ENCODE measurements around the gene FOXP2.

The FOXP2 gene

DNA sequence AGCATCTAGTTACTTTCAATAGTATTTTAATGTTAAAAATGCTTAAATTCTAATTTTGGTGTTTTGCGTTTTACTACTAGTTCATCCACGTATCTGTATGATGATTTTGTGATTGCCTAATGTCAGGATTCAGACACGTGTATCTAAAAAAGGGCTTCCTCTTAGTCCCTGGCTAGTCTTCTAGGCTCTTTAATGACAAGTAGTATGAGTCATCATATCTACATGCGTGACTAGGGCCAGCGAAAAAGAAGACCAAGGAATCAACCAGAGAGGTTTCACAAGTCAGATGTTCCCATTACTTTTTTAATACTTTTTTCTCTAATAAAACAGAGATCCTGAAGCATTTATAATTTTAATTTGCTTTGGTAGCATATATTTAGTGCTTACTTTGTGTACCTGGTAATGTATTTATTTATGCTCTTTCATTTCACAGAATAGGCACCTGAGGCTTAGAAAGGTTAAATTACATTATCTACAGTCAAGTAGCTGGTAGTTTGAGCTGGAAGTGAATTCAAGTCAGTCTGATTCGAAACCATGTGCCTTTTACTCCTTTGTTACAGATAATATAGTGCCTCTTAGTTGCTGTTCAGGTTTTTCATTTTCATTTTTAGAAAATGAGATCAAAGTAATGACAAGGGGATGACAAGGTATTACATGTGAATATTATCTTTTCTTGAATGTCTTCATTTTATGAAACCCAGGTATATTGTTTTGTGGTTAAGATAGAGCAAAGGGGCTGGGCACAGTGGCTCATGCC, 140.3 kb downstream of the FOXP2 start:
- TF ChIP-seq ARNTL (CRISPR knock-in tag; IDR thresholded peaks at IDR 0.05; ENCODE audit: borderline replicate concordance, low read depth) (no peak), ISL1 (CRISPR knock-in tag; IDR thresholded peaks at IDR 0.05) (no peak), ZFP30 (CRISPR knock-in tag; IDR thresholded peaks at IDR 0.05) (no peak), GLIS3 (CRISPR knock-in tag; IDR thresholded peaks at IDR 0.05) (no peak), ZC3H10 (CRISPR knock-in tag; IDR thresholded peaks at IDR 0.05) (no peak), ZNF565 (CRISPR knock-in tag; conservative IDR thresholded peaks at IDR 0.05; ENCODE audit: low read depth) (no peak), RARB (CRISPR knock-in tag; IDR thresholded peaks at IDR 0.05) (no peak), ZFP3 (CRISPR knock-in tag; IDR thresholded peaks at IDR 0.05) (no peak), CSDC2 (CRISPR knock-in tag; IDR thresholded peaks at IDR 0.05) (no peak), ESRRG (CRISPR knock-in tag; IDR thresholded peaks at IDR 0.05) (no peak), ZNF70 (CRISPR knock-in tag; IDR thresholded peaks at IDR 0.05) (no peak), ZNF8 (CRISPR knock-in tag; IDR thresholded peaks at IDR 0.05) (no peak), BACH2 (CRISPR knock-in tag; IDR thresholded peaks at IDR 0.05; ENCODE audit: borderline replicate concordance) (no peak), PPARA (CRISPR knock-in tag; IDR thresholded peaks at IDR 0.05; ENCODE audit: borderline replicate concordance) (no peak), TCF4 (CRISPR knock-in tag; IDR thresholded peaks at IDR 0.05; ENCODE audit: borderline replicate concordance) (no peak), TOX (CRISPR knock-in tag; IDR thresholded peaks at IDR 0.05; ENCODE audit: borderline replicate concordance) (no peak)
- TF ChIP-seq, protein P1, sequence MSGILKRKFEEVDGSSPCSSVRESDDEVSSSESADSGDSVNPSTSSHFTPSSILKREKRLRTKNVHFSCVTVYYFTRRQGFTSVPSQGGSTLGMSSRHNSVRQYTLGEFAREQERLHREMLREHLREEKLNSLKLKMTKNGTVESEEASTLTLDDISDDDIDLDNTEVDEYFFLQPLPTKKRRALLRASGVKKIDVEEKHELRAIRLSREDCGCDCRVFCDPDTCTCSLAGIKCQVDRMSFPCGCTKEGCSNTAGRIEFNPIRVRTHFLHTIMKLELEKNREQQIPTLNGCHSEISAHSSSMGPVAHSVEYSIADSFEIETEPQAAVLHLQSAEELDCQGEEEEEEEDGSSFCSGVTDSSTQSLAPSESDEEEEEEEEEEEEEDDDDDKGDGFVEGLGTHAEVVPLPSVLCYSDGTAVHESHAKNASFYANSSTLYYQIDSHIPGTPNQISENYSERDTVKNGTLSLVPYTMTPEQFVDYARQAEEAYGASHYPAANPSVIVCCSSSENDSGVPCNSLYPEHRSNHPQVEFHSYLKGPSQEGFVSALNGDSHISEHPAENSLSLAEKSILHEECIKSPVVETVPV (CRISPR knock-in tag; IDR thresholded peaks at IDR 0.05), result no peak
- TF ChIP-seq, protein P2, sequence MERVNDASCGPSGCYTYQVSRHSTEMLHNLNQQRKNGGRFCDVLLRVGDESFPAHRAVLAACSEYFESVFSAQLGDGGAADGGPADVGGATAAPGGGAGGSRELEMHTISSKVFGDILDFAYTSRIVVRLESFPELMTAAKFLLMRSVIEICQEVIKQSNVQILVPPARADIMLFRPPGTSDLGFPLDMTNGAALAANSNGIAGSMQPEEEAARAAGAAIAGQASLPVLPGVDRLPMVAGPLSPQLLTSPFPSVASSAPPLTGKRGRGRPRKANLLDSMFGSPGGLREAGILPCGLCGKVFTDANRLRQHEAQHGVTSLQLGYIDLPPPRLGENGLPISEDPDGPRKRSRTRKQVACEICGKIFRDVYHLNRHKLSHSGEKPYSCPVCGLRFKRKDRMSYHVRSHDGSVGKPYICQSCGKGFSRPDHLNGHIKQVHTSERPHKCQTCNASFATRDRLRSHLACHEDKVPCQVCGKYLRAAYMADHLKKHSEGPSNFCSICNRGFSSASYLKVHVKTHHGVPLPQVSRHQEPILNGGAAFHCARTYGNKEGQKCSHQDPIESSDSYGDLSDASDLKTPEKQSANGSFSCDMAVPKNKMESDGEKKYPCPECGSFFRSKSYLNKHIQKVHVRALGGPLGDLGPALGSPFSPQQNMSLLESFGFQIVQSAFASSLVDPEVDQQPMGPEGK (CRISPR knock-in tag; IDR thresholded peaks at IDR 0.05; ENCODE audit: borderline replicate concordance), result no peak
- TF ChIP-seq, protein P3, sequence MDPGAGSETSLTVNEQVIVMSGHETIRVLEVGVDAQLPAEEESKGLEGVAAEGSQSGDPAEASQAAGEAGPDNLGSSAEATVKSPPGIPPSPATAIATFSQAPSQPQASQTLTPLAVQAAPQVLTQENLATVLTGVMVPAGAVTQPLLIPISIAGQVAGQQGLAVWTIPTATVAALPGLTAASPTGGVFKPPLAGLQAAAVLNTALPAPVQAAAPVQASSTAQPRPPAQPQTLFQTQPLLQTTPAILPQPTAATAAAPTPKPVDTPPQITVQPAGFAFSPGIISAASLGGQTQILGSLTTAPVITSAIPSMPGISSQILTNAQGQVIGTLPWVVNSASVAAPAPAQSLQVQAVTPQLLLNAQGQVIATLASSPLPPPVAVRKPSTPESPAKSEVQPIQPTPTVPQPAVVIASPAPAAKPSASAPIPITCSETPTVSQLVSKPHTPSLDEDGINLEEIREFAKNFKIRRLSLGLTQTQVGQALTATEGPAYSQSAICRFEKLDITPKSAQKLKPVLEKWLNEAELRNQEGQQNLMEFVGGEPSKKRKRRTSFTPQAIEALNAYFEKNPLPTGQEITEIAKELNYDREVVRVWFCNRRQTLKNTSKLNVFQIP (CRISPR knock-in tag; IDR thresholded peaks at IDR 0.05; ENCODE audit: borderline replicate concordance, low read depth), result no peak
- ATAC-seq, result no peak

DNA sequence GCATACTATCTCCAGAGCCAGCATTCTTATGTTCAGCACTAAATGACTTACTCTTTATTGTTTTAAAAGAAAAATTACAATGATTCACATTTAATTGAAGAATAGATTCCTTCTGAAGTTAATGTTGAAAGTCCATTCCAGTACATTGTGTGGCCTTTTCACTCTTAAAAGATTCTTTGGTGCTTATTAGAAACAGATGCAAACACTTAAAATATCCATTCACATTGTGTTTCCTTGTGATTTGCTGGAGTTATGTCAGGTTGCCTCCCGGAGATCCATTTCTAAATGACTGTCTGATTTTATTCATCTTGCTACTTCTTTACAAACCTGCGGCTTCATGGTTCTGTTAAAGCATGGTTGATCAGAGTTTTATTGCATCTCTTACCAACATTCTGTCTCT, 152.8 kb downstream of the FOXP2 start:
- TF ChIP-seq TOX (CRISPR knock-in tag; IDR thresholded peaks at IDR 0.05; ENCODE audit: borderline replicate concordance), result no peak
- no peak for TF ChIP-seq ARNTL (CRISPR knock-in tag; IDR thresholded peaks at IDR 0.05; ENCODE audit: borderline replicate concordance, low read depth)
- TF ChIP-seq, protein P2 (CRISPR knock-in tag; IDR thresholded peaks at IDR 0.05; ENCODE audit: borderline replicate concordance), result no peak
- no peak for TF ChIP-seq ZFP3 (CRISPR knock-in tag; IDR thresholded peaks at IDR 0.05)
- no peak for TF ChIP-seq TCF4 (CRISPR knock-in tag; IDR thresholded peaks at IDR 0.05; ENCODE audit: borderline replicate concordance)
- no peak for TF ChIP-seq ESRRG (CRISPR knock-in tag; IDR thresholded peaks at IDR 0.05)
- no peak for TF ChIP-seq BACH2 (CRISPR knock-in tag; IDR thresholded peaks at IDR 0.05; ENCODE audit: borderline replicate concordance)
- no peak for TF ChIP-seq ZNF565 (CRISPR knock-in tag; conservative IDR thresholded peaks at IDR 0.05; ENCODE audit: low read depth)
- ATAC-seq, result no peak

DNA sequence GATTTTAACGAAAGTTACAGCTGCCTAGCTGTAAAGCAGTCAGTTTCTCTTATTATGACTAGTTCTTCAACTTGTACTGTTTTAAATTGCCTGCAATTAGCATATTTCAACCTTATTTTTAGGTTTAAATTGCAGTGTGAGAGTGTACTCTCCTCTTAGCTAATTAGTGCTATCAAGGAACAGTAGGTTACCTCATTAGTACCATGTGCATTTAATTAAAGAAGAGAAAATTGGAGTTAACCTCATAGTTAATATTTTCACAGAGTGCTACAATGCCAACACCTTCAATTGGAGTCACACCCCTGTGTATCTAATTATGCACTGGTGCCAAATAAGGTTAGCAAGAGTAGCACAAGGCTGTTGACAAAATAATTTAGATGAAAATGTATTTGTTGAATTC, 154.6 kb downstream of the FOXP2 start:
- TF ChIP-seq, protein P2 (CRISPR knock-in tag; IDR thresholded peaks at IDR 0.05; ENCODE audit: borderline replicate concordance), result no peak
- TF ChIP-seq ARNTL (CRISPR knock-in tag; IDR thresholded peaks at IDR 0.05; ENCODE audit: borderline replicate concordance, low read depth) (no peak), OSR1 (CRISPR knock-in tag; IDR thresholded peaks at IDR 0.05) (no peak), BACH2 (CRISPR knock-in tag; IDR thresholded peaks at IDR 0.05; ENCODE audit: borderline replicate concordance) (no peak), SNAI2 (CRISPR knock-in tag; IDR thresholded peaks at IDR 0.05) (no peak), TCF4 (CRISPR knock-in tag; IDR thresholded peaks at IDR 0.05; ENCODE audit: borderline replicate concordance) (no peak), ESRRG (CRISPR knock-in tag; IDR thresholded peaks at IDR 0.05) (no peak), ZNF565 (CRISPR knock-in tag; conservative IDR thresholded peaks at IDR 0.05; ENCODE audit: low read depth) (no peak)
- no peak for ATAC-seq
